ENCODE measurements around the gene UBE2Z.
"Not testable (repeated sequence)": the region's sequence is repeated elsewhere in the genome, so short reads cannot be mapped to it uniquely, and the experiment has no call there.

UBE2Z gene

GRCh38 chr17:48908047-48908843 lies at the start of gene UBE2Z:
UBE2Z (plus strand) TSS chr17:48908407; CDS start chr17:48908504, 97 bp downstream.
- DNase-seq (ENCODE audit: low read depth), result peak; percentile 86

GRCh38 chr17:48860034-48860433 lies 48.2 kb upstream of the UBE2Z start:
- no peak for DNase-seq (ENCODE audit: low read depth)

- DNase-seq (ENCODE audit: low read depth), result no peak
Measured at GRCh38 chr17:48860456-48860855, 47.8 kb upstream of the UBE2Z start.

- DNase-seq (ENCODE audit: low read depth), result no peak
Measured at GRCh38 chr17:48868916-48869500, 39.2 kb upstream of the UBE2Z start.

GRCh38 chr17:48869821-48870318 lies 38.3 kb upstream of the UBE2Z start:
- no peak for DNase-seq (ENCODE audit: low read depth)

- DNase-seq (ENCODE audit: low read depth), result no peak
Measured at GRCh38 chr17:48871035-48871550, 37.1 kb upstream of the UBE2Z start.

- no peak for DNase-seq (ENCODE audit: low read depth)
Measured at GRCh38 chr17:48871551-48872351, 36.5 kb upstream of the UBE2Z start.

GRCh38 chr17:48872409-48872808 lies 35.8 kb upstream of the UBE2Z start:
- not testable (repeated sequence) for DNase-seq (ENCODE audit: low read depth)

GRCh38 chr17:48873209-48873608 lies 35.0 kb upstream of the UBE2Z start:
- DNase-seq (ENCODE audit: low read depth), result no peak

- no peak for DNase-seq (ENCODE audit: low read depth)
Measured at GRCh38 chr17:48873696-48874443, 34.3 kb upstream of the UBE2Z start.

- peak; percentile 14 for DNase-seq (ENCODE audit: low read depth)
Measured at GRCh38 chr17:48878920-48879898, 29.0 kb upstream of the UBE2Z start.

- no peak for DNase-seq (ENCODE audit: low read depth)
Measured at GRCh38 chr17:48882272-48882671, 25.9 kb upstream of the UBE2Z start.

- no peak for DNase-seq (ENCODE audit: low read depth)
Measured at GRCh38 chr17:48883171-48883570, 25.0 kb upstream of the UBE2Z start.

- DNase-seq (ENCODE audit: low read depth), result no peak
Measured at GRCh38 chr17:48890086-48890485, 18.1 kb upstream of the UBE2Z start.

- no peak for DNase-seq (ENCODE audit: low read depth)
Measured at GRCh38 chr17:48892940-48893645, 15.1 kb upstream of the UBE2Z start.

GRCh38 chr17:48893646-48894508 lies 14.3 kb upstream of the UBE2Z start:
- no peak for DNase-seq (ENCODE audit: low read depth)

GRCh38 chr17:48894886-48895285 lies 13.3 kb upstream of the UBE2Z start:
- no peak for DNase-seq (ENCODE audit: low read depth)

- DNase-seq (ENCODE audit: low read depth), result no peak
Measured at GRCh38 chr17:48901241-48901640, 7.0 kb upstream of the UBE2Z start.

GRCh38 chr17:48903401-48903800 lies 4.8 kb upstream of the UBE2Z start:
- DNase-seq (ENCODE audit: low read depth), result no peak
